GM18519 (cell line): ENCODE measurements around the gene CD47.

Experiments
- ATAC-seq: cut with Tn5 transposase; IDR thresholded peaks from one replicate; pipeline ENCODE4 v1.9.1; 2021; ENCODE audit warnings: mild to moderate bottlenecking, moderate library complexity; ENCODE audit not compliant: unreplicated experiment, low FRiP score

Gene CD47

DNA sequence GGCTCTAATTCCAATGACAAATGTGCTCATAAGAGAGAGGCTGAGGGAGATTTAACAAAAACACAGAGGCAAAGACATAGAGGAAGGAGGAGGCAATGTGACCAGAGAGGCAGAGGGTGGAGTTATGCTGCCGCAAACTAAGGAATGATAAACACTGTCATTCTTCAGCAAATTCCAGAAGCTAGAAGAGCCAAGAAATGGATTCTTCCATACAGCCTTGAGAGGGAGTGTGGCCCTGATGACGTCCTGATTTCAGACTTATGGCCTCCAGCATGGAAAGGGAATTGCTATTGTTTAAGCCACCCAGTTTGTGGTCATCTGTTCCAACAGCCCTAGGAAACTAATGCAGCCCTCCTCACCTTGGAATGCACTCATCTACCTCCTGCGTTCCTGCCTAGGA is 30.5 kb downstream of the CD47 start:
- no peak for ATAC-seq

DNA sequence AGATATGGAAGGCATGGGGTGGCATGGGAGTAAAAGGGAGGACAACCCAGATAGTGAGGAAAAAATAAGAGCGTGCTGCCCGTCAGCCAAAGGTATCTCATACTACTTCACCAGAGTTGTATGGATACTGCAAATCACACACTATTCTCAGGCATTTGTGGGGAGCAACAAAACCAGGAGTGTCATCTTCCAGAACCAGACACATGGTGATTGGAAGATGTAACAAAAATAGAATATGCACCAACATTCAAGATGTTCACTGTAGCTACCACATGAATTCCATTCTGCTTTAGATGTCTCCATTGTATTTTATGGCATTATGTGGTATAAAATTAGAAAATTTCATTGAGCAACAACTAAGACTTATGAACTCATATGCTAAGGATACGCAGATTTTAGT is 34.9 kb downstream of the CD47 start:
- ATAC-seq, result no peak

DNA sequence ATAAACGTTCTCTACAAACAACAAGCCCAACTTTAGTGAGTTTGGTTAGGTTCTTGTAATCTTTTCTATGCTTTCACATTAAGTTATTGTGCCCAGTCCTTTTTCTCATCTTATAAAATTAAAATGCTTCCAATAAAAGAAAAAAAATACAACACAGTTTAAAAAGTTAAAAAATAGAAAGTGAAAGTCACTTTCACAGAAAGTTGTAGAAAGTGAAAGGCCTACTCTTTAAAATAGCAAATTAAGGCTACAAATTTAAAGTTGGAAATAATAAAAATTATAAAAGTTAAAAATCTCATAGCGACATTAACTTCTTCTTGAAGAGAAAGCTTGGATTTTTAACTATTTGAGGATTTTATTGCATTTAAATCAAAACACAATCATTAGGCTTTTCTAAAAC is 35.9 kb downstream of the CD47 start:
- ATAC-seq, result no peak

DNA sequence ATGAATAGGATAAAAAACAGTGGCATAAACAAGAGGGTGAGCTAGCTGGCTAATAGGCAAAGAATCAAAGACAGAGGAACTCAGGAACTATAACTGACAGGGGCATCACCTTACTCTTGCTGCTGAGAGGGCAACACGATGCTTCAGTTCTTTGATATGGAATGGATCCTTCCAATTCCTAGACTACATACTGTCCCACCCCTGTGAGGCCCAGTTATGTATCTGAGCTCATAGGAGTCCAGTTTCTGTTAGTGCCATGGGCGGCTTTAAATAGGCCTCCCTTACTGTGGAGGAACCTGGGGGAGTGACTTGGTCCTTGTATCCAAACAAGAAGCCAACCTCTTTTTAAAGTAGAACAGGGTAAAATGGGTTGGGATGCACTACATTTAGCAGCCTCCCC is 37.3 kb downstream of the CD47 start:
- ATAC-seq, result no peak

DNA sequence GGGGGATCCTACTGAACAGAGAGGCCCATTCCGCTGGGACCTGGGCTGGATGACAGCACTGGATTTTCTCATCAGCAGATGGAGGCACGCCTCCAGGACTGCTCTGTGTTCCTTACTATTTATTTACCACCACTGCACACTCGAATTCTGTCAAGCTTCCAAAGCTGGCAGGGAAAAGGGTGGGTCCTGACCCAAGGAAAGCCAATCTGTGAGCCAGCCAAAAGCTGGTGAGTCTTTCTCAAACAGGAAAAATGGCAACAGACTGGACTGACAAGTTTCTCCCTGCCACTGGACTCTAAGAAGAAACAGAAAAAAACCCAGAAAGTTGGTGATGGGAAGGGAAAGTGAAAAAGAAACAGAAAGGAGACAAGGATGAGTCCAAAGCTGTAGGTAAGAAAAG is 37.8 kb downstream of the CD47 start:
- no peak for ATAC-seq

DNA sequence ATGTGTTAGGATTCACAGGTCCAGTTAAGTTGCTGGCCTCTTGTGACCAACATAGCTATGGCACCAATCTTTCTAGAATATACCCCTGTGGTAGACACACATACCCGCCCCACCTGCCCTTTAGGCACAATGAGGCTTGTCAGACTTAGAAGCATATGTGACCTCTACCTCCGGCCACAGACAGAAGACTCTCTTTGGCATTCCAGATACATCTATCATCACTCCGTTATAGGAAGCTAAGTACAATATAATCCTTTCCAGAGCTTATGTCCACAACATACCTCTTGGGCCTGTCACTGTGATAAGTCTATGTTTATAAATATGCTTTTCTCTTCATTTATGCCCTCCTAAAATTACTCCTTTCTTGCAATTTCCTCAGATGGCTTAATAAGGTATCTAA is 39.8 kb downstream of the CD47 start:
- no peak for ATAC-seq

DNA sequence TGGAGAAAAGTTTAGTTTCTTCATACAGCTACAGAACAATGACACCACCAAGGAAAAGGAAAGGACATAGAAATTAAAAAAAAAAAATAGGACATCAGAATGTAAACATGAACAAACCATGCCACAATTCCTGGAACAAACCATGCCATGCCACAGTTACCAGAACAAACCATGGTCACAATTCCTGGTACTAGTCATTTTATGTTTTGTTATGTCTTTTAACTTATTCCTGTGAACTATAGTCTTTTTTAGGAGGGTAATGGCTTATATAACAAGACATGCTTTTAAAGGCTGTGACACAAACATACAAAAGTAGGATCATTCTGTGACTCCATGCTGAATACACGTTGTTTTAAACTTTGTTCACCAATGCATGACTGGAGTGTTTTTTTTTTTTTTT is 42.8 kb downstream of the CD47 start:
- no peak for ATAC-seq

DNA sequence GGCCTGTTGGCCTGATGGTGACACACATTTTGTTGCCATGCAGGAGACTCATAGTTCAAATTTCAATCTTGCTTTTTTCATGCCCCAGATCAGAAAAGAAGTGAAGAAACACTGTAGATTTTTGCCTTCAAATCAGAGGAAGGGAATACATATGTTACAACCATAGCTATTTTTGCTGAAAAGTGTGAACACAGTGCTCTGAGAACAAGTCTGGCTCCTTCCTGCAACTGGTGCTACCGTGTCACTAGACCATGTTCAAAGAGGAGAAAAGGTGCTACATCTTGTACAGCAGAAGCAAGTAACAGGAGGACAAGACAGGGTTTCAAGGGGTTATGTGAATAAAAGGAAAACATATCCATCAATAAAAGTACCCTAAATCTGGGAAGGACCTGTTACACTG is 44.6 kb downstream of the CD47 start:
- ATAC-seq, result no peak

DNA sequence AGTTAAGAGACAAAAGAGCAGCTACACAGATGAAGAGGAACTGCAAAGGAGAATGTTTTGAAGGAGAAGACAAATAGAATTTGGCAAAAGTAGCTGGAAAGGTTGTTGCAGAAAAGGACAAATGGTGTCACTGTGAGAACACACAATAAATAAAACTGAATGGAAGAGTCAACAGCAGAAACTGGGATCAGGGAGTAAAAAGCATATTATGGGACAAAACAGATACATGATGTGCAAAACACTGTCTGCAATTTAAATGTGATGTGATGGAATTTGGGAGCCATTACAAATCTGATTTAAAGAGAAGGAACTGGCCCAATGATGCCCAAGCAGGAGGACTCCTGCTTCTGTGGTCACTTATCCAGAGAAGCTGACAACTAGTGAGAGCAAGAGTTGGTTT is 46.1 kb downstream of the CD47 start:
- no peak for ATAC-seq

DNA sequence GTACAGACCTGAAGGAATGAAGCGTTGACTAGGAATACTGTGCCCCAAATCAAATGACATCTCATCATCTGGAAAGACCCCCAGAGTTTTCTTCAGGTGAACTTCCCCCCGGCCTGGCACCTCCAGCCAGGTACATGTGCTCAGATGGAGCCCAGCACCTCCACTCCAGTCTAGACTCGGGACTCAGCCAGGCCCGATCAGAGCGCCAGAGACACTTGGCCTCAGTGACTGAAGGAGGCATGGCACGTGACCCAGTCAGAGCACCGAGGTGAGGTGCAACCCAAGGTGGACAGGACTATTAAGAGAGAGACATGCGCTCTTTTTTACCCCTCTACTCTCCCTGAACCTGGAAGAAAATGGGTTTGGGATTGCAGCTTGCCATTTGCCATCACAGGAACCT is 48.5 kb downstream of the CD47 start:
- no peak for ATAC-seq

DNA sequence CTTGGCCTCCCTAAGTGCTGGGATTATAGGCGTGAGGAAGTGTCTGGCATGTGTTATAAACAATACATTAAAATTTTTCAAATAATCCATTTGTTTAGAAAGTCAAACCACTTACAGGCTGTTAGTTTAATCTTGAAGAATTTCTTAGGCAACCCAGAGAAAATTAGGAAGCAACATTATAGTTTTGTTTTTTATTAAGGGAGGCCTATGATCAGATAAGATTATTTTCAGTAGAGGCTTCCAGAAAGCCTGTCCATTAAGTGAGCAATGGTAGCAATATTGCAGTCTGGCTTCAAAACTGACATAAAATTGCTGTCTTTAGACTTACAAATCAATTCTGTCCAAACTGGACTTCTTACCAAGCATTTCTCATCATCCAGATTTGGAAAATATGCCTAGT is 49.6 kb downstream of the CD47 start:
- no peak for ATAC-seq

DNA sequence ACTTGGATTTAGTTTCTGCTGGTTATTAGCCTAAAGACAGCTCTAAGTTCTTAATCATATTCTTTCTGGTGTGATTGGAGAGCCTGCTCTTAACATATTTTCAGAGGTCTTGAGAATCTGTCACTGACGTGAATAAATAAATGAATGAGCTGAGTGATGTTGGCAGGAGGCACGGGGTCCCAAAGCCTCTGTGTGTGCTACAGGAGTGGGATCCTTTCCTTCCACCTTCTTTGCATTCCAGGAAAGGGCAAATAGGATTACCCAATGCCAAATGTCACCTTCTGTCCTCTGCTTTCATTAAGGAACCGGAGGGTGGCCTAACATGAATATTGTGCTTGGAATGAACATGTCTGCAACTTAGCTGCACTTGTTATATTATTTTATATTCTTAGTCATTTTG is 53.1 kb downstream of the CD47 start:
- no peak for ATAC-seq

DNA sequence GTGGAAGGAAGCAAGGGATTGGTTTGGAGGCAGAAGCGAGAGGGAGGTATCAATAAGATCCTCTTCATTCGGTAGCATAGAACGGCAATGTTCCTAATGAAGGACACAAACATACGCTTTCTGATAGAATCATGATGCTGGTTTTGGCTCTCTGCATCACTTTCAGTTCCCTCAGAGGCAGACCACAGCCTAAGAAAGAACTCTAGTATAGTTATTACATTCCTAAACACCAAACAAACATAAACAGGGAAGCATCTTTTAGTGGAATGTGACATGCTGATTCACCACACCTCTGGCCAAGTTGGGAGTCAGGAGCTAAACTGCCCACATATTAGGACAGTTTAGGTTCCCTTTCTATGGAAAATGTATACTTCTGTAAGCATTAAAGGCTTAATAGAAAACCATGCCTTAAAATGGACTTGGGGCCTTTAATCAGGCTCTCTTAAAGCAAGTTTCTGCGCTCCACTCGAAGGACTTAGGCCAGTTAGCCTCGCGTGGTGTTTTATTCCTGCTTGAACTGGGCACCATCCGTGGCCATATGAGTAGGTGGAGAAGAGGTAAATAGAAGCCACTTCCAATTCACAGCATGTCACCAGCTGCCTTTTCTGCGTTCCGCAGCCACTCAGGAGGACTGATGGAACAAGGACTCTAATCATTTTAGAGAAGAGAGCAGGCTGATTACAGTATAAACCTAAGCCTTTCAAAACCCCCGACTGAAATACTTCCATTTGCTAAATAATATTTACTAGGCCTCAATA is 53.7 kb downstream of the CD47 start:
- no peak for ATAC-seq

DNA sequence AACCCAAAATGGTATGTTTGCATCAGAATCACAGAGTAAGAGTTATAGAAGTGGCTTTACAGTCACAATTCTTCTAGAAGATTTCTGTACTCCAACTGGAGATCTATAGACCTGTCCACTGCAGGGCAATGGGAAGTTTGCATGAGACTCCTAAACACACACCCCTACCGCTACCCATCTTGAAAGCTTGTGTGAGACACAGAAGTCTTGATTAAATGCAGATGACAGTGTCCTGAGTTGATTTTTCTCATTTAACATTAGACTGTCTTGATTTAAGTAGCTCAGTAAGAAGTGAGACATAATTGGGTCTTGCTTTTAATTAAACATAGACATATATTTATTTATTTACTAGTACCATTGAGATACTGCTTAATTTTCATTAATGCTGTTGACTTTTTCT is 54.4 kb downstream of the CD47 start:
- ATAC-seq, result no peak

DNA sequence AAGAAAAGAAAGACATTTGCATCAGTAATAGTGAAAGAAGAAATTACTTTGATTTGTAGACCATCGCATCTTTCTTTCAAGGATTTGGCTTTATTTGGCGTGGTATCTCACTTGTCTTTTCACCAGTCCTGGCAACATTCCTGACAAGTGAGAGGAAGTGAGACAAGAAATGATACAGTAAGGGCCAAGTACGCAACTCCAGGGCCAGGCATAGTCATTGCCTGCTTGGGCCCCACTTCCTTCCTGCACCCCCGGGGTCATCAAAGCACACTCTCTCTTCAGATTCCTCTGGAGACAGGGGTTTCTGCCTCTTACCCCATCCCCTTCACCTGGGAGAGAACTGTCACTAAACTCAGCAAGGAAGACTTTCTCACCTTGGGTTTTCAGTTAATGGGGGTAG is 55.1 kb downstream of the CD47 start:
- ATAC-seq, result no peak

DNA sequence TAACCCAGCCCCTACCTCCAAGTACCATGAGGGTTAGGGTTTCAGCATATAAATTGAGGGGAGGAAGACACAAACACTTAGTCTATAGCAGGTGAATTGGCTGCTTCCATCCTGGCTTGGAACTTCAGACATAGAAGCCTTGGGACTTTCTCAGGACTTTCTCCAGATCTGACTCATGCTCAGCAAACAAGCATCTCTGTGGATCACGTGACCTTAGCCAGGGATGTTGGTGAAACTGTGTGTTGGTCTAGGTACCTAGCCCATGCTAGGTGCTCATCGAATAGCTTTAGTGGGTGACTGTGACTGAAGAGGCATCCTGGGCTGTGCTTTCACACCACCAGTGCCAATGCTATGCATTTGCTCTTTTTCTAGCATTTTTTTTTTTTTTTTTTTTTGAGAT is 58.9 kb downstream of the CD47 start:
- no peak for ATAC-seq

DNA sequence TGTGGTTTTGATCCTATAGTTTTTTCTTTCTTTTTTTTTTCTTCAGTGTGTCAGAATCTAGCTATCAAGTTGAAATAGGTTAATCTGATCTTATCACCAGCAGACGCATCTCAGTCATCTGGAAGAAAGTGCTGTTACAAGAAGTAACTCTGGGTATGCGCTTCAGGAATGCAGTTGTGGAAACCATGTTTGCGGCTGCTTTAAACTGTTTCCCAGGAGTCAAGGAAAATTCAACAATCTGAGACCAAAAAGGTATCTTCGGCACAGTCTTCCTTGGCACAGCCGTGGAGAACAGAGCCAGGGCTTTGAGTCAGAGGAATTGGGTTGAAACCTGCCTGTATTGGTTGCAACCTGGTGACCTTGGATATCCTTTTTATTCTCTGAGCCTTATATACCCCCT is 59.9 kb downstream of the CD47 start:
- no peak for ATAC-seq

DNA sequence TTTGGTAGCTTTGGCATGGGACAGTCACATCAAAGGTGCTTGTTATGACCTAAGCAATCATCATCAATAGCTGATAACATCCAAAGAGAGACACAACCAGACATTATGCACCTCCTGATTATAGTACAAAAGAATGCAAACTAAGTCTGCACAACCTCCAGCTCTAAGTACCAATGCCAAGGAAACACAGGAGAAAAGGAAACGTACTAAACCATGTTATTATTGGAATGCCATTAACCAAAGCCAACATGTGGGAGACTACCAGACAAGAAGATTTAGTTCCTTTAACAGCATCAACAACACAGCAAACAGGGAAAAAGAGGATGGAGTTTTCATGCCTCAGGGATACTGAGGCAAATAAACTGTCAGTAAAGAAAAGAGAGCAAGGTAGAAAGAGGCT is 61.4 kb downstream of the CD47 start:
- no peak for ATAC-seq

DNA sequence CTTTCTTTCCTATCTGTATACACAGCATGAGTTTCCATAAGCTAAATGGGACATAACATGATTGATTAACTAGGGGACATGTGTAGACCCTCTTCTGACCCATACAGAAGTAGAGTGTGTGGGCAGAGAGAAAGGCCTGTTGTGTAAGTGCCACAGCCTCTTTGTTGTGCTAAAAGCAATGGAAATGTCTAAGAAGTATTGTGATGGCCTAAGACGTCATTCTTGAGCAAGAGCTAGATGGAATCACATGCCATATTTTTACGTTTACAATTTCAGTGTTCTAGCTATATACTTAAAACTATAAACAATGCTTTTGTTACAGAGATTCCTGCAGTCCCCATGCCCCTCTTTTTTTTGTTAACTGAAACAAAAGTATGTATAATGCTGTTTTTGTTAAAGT is 61.9 kb downstream of the CD47 start:
- ATAC-seq, result no peak

DNA sequence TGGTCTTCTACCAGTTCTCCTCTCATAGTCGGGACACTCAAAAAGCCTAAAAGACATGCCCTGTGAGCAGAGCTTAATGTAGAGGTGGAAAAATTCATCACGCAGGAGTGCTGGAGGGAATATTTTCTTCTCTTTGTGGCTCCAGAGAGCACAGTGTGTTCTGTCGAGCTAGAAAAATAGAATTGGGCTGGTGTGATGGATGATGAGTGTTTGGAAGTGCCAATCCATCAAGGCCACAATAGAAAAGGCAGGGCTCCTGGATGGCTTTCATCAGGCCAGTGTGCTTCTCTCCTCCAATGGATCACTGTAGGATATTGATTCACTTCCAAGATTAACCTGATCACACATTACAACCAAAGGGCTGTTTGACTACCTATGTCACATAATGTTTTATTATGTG is 65.7 kb downstream of the CD47 start:
- no peak for ATAC-seq

DNA sequence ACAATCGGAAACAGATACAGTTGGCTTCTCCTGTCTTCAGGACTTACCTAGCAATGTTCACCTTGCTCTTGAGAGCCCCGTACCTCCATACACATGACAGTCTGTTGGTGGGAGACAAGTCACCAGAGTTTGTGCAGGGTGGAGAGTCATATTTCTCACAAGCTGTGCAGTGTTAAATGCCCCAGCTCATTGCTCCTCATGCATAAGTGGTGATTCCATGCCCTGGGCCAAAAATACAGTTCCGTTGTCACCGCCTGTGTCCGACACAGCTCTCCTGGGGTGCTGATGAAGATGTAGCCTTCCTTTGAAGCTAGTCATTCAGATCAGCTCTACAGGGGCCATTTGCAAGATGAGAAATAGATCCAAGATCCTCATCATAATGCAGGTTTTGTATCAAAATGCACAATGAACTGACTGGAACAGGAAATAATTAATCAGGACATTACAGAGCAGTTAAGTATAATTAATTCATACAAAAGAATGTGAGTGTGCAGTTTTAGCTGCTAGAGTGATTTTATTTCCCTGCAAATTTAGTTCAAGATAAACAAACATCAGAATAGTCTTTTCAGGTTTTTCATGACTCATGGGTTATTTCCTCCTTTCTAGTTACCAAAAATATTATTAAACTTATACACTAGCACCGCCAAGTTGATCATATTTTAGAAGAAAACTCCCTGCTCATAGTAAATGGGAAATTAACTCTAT is 66.5 kb downstream of the CD47 start:
- no peak for ATAC-seq
